Tibial artery (tissue), 4 donors: ENCODE data around the gene CALML3.
A peak's percentile ranks its signal among the peaks of the same experiment; 100 is the strongest.

Source experiments
- DNase-seq, 2 donors: peaks; one replicate each; pipeline ENCODE4 v3.0.0-alpha.2; 2019
- H3K27ac ChIP-seq, 2 donors: fragments of 200-600 bp; sonication (generic) in 1 of 2; 1 replicate in 1 of 2; 2 replicates in 1 of 2; pipeline ENCODE4 v1.5.1; 2018 to 2019; ENCODE audit warnings: mild to moderate bottlenecking in 1 of 2
- H3K27me3 ChIP-seq, 2 donors: fragments of 200-600 bp; sonication (generic) in 1 of 2; one replicate each; pipeline versions ENCODE4 v1.5.1 to v1.6.0; 2016 to 2019
- H3K36me3 ChIP-seq, 3 donors: fragments of 200-600 bp; sonication (generic) in 2 of 3; one replicate each; pipeline ENCODE4 v1.5.1; 2016 to 2019; ENCODE audit warnings: mild to moderate bottlenecking in 2 of 3
- H3K4me1 ChIP-seq, 4 donors: fragments of 200-600 bp; sonication (generic) in 2 of 4; 1 replicate in 3 of 4; 2 replicates in 1 of 4; pipeline ENCODE4 v1.5.1; 2016 to 2019
- H3K4me3 ChIP-seq, 2 donors: fragments of 200-600 bp; sonication (generic) in 1 of 2; 1 replicate in 1 of 2; 2 replicates in 1 of 2; pipeline ENCODE4 v1.5.1; 2018 to 2019; ENCODE audit warnings: mild to moderate bottlenecking in 2 of 2
- H3K9me3 ChIP-seq, 3 donors: fragments of 200-600 bp; sonication (generic) in 1 of 3; one replicate each; pipeline ENCODE4 v1.5.1; 2016 to 2019
- CTCF ChIP-seq, 2 experiments: fragments of 200-600 bp in 1 of 2; fragments of 450-650 bp in 1 of 2; IDR thresholded peaks; one replicate each; pipeline ENCODE4 v1.5.1; 2017 to 2019; ENCODE audit warnings: antibody characterized with exemption in 2 of 2, mild to moderate bottlenecking in 1 of 2, moderate library complexity in 1 of 2
- intact Hi-C: fragments of 100-400 bp; cut with DNase I; formaldehyde crosslinking; loops from one replicate; pipeline ENCODE4 v1.15.0; 2023; ENCODE audit warnings: low total_unique reads

The CALML3 gene

DNA sequence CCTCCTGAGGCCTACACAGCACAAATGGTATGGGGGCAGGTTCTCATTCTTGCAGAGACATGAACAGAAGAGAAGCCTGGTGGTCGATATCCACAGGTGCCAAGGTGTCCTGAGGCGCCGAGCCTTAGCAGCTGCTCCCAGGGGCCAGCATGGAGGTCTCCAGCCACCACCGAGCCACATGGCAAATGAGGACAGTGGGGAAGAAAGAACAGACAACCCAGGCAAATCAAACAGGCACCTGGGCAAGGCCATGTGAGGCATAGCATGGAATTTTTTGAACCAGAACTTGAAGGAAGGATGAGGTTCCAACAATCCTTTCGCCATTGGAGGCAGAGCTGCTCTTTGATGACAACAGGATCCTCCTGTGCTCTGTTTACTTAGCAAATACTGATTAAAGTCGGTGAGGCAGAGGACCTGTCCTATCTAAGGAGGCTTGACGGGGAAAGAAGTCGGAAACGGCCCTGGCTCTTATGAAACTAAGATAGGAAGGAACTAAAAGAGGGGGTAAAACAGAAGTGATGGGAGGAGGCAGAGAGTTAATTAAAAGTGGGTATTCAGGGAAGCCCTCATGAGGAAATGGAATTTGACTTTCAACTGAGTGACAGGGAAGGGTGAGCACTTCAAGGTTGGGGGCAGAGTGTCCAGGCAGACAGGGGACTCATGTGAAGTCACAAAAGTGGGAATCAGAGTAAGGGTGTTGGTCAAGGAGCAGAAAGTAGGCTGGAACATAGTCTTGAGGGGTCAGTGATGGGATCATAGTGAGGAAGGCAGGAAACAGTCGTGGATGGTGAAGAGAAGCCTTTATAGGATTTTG, 8.6 kb upstream of the CALML3 start:
- H3K4me1 ChIP-seq = no peaks in the 10 kb centered on the region
- DNase-seq = no peak
- no peaks in the 10 kb centered on the region for H3K9me3 ChIP-seq
- no peak overlapping the region for H3K4me3 ChIP-seq
- no peaks in the 10 kb centered on the region for H3K36me3 ChIP-seq
- intact Hi-C loops = loop anchor here (5.0 kb wide), 1 partner anchor 49 kb away; no protein-coding TSS in a partner anchor
- no peak for TF ChIP-seq CTCF (IDR thresholded peaks at IDR 0.05)
- H3K27me3 ChIP-seq = no peaks in the 10 kb centered on the region
- H3K27ac ChIP-seq = no peak overlapping the region

DNA sequence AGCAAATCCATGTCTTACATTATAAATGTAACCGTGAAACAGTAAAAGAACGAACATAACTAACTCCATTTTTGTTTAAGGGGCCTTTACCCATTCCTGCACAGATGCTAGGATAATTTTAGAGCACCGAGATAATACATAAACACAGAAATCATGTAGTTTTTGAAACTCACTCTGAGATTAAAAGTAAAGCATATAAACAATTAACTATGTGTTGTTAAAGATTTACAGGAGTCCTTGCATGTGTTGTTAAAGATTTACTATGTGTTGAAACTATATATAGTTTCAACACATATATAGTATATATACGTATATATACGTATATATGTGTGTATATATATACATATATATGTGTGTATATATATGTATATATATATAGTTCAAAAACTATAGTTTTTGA, 7.2 kb upstream of the CALML3 start:
- no peak for DNase-seq
- Histone ChIP-seq H3K27me3 (no peaks in the 10 kb centered on the region), H3K36me3 (no peaks in the 10 kb centered on the region), H3K27ac (no peak overlapping the region), H3K4me1 (no peaks in the 10 kb centered on the region), H3K4me3 (no peak overlapping the region), H3K9me3 (no peaks in the 10 kb centered on the region)
- intact Hi-C loops = loop anchor here (5.0 kb wide), 1 partner anchor 50 kb away; no protein-coding TSS in a partner anchor
- no peak for TF ChIP-seq CTCF (IDR thresholded peaks at IDR 0.05)

DNA sequence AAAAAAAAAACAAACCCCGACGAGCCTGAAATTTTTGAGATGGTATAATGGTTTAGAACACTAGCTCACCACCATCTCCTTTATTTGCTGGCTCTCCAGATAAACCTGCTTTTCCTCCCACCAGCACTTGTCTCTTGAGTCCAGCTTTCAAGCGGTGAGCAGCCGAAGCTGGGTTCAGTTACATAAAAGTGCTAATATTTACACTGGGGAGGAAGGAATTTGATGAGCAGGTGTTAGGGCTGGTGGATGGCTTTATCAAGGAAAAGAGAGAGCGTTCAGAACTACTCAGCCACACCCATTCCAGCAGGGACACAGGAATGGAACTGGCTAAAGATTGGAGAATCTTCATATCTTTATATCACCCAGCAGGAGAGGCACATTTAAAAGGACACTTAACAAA, 6.6 kb upstream of the CALML3 start:
- no peak for TF ChIP-seq CTCF (IDR thresholded peaks at IDR 0.05)
- peak in 1 of 2 donors; percentile 9 for DNase-seq
- intact Hi-C loops = loop anchor here (5.0 kb wide), 1 partner anchor 51 kb away; no protein-coding TSS in a partner anchor

DNA sequence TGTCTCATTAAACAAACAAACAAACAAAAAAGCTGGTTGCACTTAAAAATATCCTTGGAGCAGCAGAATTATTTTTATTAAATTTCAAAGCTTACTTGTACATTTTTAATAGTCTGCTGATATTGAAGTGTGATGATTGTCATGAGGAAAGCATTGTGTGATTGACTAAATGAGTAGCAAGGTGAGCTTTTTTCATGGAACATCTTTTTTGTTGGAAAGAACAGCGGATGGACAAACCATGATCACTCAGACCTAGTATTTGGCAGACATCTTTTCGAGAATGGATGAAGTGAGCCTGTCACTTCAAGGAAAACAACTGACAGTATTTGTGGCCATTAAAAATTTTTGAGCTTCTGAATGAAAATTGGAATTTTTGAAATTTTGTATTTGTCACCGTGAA, 5.7 kb upstream of the CALML3 start:
- H3K27ac ChIP-seq = no peak overlapping the region
- H3K9me3 ChIP-seq = no peaks in the 10 kb centered on the region
- no peak for TF ChIP-seq CTCF (IDR thresholded peaks at IDR 0.05)
- intact Hi-C loops = loop anchor here (5.0 kb wide), 1 partner anchor 52 kb away; no protein-coding TSS in a partner anchor
- no peaks in the 10 kb centered on the region for H3K36me3 ChIP-seq
- DNase-seq = no peak
- no peaks in the 10 kb centered on the region for H3K4me1 ChIP-seq
- no peaks in the 10 kb centered on the region for H3K27me3 ChIP-seq
- no peak overlapping the region for H3K4me3 ChIP-seq

More for the DNA sequence above, 6.6 kb upstream of the CALML3 start:
- Histone ChIP-seq H3K27ac (no peak overlapping the region), H3K9me3 (no peaks in the 10 kb centered on the region), H3K36me3 (no peaks in the 10 kb centered on the region), H3K27me3 (no peaks in the 10 kb centered on the region), H3K4me3 (no peak overlapping the region), H3K4me1 (no peaks in the 10 kb centered on the region)

GRCh38 chr10:5522913-5523560, 1.7 kb upstream of the CALML3 start:
- Histone ChIP-seq H3K27ac (no peak overlapping the region), H3K27me3 (no peaks in the 10 kb centered on the region), H3K4me3 (no peak overlapping the region), H3K9me3 (no peaks in the 10 kb centered on the region), H3K36me3 (no peaks in the 10 kb centered on the region), H3K4me1 (peaks cover 0 to 9% (median 0%) of the 10 kb centered on the region in 4 donors)
- TF ChIP-seq CTCF (IDR thresholded peaks at IDR 0.05) = no peak
- intact Hi-C loops = no loop called here
- peak in 1 of 2 donors; percentile 47 for DNase-seq
